HEK293T (cell line): ENCODE results near the gene C1orf115.

Experiments used
- FOXA1 ChIP-seq: fragments of 450-650 bp; IDR thresholded peaks from 2 replicates; pipeline ENCODE4 v1.6.1; 2016; ENCODE audit warnings: mild to moderate bottlenecking
- FOXM1 ChIP-seq: fragments of 450-650 bp; IDR thresholded peaks from 2 replicates; pipeline ENCODE4 v1.6.1; 2017; ENCODE audit warnings: mild to moderate bottlenecking, borderline replicate concordance
- NFRKB ChIP-seq: fragments of 450-650 bp; IDR thresholded peaks from 2 replicates; pipeline ENCODE4 v1.6.1; 2016; ENCODE audit warnings: mild to moderate bottlenecking, moderate library complexity
- PKNOX1 ChIP-seq: fragments of 450-650 bp; IDR thresholded peaks from 2 replicates; pipeline ENCODE4 v1.6.1; 2016
- SP1 ChIP-seq: fragments of 450-650 bp; IDR thresholded peaks from 2 replicates; pipeline ENCODE4 v1.6.1; 2017
- SUZ12 ChIP-seq: fragments of 450-650 bp; IDR thresholded peaks from 2 replicates; pipeline ENCODE4 v1.6.1; 2016; ENCODE audit warnings: mild to moderate bottlenecking
- TARDBP ChIP-seq: fragments of 450-650 bp; IDR thresholded peaks from 2 replicates; pipeline ENCODE4 v1.6.1; 2016

DNA sequence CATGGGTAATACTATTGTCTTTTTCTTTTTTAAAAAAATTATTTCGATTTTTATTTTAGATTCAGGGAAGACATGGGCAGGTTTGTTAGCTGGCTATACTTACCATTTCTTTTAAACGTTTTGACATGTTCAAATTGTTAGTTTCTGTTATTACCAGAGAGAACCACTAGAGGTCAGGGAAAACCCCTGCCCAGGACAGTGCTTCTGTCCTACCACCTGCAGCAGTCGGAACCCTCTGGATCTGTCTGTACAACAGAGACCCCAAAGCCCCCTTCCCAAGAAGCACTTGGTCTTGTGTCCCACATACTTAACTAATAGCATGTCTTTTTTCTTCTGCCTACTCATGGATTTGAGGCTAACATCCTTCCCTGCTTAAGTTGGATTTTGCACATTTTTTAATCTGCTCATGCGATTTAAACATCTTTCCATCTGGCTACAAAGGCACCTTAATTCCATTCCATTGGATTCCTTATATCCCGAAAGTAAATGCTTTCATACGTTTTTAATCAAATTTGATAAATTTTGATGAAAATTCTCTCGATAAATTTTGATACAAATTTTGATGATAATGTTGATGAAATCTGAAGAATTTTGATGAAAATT lies 10.0 kb upstream of the C1orf115 start:
- no peak for TF ChIP-seq TARDBP
- no peak for TF ChIP-seq SP1
- no peak for TF ChIP-seq FOXA1
- no peak for TF ChIP-seq PKNOX1
- TF ChIP-seq SUZ12, result no peak
- no peak for TF ChIP-seq FOXM1
- no peak for TF ChIP-seq NFRKB
